GM10266 (cell line): Measurements from ENCODE around the gene MACROD2.
"Not testable (repeated sequence)": the region's sequence is repeated elsewhere in the genome, so short reads cannot be mapped to it uniquely, and the experiment has no call there.

ENCODE experiments used
- DNase-seq: peaks from one replicate; pipeline ENCODE4 v3.0.0; 2012; ENCODE audit errors: extremely low spot score
- TF ChIP-seq, protein P1 (sequence below): IDR thresholded peaks from 2 replicates; pipeline ENCODE4 v1.5.1; 2012; ENCODE audit warnings: mild to moderate bottlenecking, low read depth; ENCODE audit not compliant: control insufficient read depth, insufficient read depth; ENCODE audit errors: missing control alignments

The MACROD2 gene

DNA sequence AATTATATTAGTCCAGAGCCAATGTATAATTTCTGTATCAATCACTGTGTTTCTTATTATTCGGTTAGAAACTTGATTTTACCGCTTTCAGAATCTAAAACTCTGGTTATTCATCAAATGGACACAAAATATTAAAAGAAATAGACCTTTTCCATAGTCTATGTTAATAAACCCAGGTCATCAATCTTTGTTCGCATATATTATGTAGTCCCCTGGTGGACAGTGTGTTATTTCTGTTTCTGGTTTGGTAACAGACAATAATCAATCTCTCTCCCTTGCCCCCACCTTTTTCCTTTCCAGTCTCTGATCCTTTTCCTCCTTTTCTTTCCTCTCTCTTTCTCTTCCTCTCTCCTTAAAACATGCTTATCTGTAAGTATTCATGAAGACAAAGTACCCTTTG lies 203.1 kb downstream of the MACROD2 start:
- DNase-seq = no peak
- TF ChIP-seq, protein P1, sequence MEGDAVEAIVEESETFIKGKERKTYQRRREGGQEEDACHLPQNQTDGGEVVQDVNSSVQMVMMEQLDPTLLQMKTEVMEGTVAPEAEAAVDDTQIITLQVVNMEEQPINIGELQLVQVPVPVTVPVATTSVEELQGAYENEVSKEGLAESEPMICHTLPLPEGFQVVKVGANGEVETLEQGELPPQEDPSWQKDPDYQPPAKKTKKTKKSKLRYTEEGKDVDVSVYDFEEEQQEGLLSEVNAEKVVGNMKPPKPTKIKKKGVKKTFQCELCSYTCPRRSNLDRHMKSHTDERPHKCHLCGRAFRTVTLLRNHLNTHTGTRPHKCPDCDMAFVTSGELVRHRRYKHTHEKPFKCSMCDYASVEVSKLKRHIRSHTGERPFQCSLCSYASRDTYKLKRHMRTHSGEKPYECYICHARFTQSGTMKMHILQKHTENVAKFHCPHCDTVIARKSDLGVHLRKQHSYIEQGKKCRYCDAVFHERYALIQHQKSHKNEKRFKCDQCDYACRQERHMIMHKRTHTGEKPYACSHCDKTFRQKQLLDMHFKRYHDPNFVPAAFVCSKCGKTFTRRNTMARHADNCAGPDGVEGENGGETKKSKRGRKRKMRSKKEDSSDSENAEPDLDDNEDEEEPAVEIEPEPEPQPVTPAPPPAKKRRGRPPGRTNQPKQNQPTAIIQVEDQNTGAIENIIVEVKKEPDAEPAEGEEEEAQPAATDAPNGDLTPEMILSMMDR = no peak

DNA sequence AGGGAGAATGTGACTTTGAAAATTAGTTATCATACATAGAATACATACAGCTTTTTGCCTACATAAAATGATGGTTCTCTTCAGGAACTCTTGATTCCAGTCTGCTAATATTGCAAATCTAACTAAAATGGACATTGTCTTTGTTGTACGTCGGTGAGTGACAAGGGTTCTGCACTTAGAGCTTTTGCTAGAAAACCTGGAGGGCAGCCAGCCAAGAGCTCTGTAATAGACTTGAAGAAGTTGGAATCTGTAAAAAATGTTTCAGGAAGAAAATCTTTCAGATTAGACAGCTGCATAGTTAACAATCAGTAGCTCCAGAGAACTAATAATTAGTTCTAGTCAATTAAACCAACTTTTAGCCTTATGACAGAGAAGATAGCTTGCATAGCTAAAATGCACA lies 203.8 kb downstream of the MACROD2 start:
- TF ChIP-seq, protein P1 = no peak
- DNase-seq = no peak

DNA sequence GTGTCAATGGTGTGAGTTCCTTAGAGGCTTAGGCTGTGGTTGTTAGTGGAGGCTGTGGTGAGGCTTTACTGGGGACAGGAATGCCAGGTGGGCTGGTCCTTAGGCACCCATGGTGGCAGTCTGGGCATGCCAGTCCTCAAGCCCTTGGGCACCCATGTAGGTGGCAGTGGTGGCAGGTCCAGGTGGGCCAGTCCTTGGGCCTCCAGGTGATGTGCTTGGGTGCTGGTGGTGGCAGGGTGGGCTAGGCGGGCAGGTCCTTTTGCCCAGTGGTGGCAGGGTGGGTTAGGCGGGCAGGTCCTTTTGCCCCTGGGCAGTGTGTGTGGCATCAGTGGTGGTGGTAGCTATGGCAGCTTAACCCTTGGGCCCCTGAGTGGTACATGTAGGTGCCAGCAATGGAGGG lies 208.3 kb downstream of the MACROD2 start:
- TF ChIP-seq, protein P1 = no peak
- no peak for DNase-seq

DNA sequence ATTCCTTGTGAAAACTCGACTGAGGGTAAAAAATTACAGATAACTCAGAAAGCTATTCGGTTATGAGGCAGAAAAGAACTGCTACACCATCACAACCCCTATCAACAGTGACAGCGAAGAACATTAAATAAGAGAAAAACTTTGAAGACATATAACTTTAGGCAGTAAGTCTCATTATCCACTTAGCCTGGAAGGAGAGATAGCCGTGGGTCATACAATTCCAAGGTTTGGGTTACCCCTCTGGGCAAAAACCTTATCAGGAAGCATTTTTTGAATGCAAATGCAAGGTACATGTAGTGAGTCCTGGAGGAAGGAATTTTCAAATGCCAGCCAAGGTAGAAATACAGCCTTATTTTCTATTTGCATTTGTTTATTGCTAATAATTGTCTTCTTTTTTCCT lies 212.3 kb downstream of the MACROD2 start:
- no peak for DNase-seq
- TF ChIP-seq, protein P1 = no peak

DNA sequence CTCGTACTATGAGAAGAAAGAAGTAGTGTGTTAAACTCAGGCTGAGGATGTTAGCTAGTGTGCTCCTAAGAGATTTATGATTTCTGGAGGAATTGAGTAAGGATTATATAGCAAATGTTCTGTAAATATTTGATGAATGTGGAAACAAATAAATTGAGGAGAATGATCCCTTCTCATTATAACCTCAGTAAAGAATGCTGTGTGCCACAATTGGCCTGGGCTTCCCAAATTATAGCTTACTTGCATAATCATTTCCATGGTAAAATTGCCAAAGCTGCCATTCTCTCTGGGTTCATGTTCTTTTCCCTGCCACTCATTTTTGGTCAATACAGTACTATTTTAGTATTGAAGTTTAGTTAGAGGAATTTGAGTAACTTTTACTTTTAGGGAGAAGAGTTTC lies 213.6 kb downstream of the MACROD2 start:
- TF ChIP-seq, protein P1 = no peak
- no peak for DNase-seq

DNA sequence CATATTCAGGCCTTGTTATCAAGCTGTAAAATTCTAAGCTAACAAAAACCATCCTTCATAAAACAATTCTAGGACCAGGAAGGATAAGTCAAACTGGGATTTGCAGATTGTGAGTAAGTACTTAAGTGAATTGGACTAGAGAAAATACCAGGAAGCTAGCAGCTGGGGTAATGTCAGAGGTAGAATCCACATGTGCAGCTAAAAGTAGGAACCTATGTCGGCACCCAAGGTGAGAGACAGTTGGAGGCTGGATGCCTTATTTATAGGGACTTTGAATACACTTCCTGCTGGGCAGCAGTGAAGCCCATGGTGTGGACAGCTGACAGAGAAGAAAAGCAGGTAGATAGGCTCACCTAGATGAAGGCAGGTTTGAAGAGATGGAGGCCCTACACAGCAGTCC lies 214.8 kb downstream of the MACROD2 start:
- DNase-seq = no peak
- TF ChIP-seq, protein P1 = no peak

DNA sequence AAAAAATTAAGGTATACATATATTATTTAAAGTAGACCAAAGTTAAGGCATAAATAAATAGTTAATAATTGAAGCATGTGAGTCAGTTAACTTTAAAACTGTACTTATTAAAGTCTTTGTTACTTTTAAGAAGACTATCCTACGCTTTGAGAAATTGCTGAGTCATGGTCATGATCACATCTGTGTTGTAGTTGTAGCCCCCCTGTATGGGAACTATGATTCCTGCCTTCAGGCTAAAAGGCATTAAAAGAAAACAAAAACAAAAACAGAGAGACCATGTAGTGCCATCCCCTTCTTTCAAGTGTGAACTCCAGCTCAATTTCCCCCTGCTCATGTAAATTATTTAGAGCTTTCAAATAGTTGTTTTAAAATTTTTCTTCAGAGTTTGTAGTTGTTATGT lies 218.7 kb downstream of the MACROD2 start:
- no peak for DNase-seq
- TF ChIP-seq, protein P1 = no peak

DNA sequence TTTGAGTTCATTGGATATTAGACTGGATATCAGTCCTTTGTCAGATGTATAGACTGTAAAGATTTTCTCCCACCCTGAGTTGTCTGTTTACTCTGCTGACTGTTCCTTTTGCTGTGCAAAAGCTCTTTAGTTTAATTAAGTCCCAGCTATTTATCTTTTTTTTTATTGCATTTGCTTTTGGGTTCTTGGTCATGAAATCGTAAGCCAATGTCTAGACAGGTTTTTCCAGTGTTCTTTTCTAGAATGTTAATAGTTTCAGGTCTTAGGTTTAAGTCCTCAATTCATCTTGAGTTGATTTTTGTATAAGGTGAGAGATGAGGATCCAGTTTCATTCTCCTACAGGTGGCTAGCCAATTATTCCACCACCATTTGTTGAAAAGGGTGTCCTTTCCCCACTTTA lies 220.6 kb downstream of the MACROD2 start:
- DNase-seq = not testable (repeated sequence)
